Adrenal gland (tissue), 12 donors: Measurements from ENCODE around the gene GMDS. TPM values are rescaled to one million over a fixed set of nuclear protein-coding genes. Genes with fewer than 3 reads are reported as not detected.

Experiments used
- DNase-seq, 7 donors: peaks; one replicate each; pipeline ENCODE4 v3.0.0-alpha.2; 2019 to 2020
- H3K27ac ChIP-seq, 5 donors: fragments of 200-600 bp; sonication (generic) in 4 of 5; 1 replicate in 3 of 5; 2 replicates in 2 of 5; pipeline versions ENCODE4 v1.5.1 to v1.8.0; 2016 to 2020; ENCODE audit warnings: mild to moderate bottlenecking in 1 of 5
- H3K27me3 ChIP-seq: fragments of 200-600 bp; 2 replicates; pipeline ENCODE4 v1.8.0; 2021
- H3K36me3 ChIP-seq, 2 donors: fragments of 200-600 bp; replicated peaks in 1 of 2; 1 replicate in 1 of 2; 2 replicates in 1 of 2; pipeline versions ENCODE4 v1.5.1 to v1.8.0; 2018 to 2022
- H3K4me1 ChIP-seq, 2 donors: fragments of 200-600 bp; replicated peaks in 1 of 2; 1 replicate in 1 of 2; 2 replicates in 1 of 2; pipeline versions ENCODE4 v1.5.1 to v1.8.0; 2018 to 2021
- H3K4me3 ChIP-seq, 4 donors: fragments of 200-600 bp; sonication (generic) in 3 of 4; one replicate each; pipeline ENCODE4 v1.5.1; 2016 to 2018
- H3K9me3 ChIP-seq, 3 donors: fragments of 200-600 bp; sonication (generic) in 1 of 3; replicated peaks in 1 of 3; 1 replicate in 2 of 3; 2 replicates in 1 of 3; pipeline versions ENCODE4 v1.5.1 to v1.8.0; 2016 to 2021
- POLR2A ChIP-seq, 2 donors: fragments of 450-650 bp; IDR thresholded peaks; one replicate each; pipeline ENCODE4 v1.6.1; 2017; ENCODE audit warnings: antibody characterized with exemption in 2 of 2, mild to moderate bottlenecking in 2 of 2, moderate library complexity in 1 of 2
- WGBS, 4 donors: extraction: QIAGEN DNeasy Blood & Tissue Kit in 2 of 4; methylation state at CpG; one replicate each; pipeline versions ENCODE4 v1.1.5 to v1.1.7; 2013 to 2017; 5-methylcytosine and 5-hydroxymethylcytosine counted together
- intact Hi-C, 2 donors: fragments of 100-400 bp; cut with DNase I; formaldehyde crosslinking; loops; one replicate each; pipeline versions ENCODE4 v1.14.1 to v1.15.0; 2022 to 2023
- polyA plus RNA-seq, 3 donors: library from polyadenylated mRNA; stranded (reverse); fragments of 200-250 nt in 2 of 3; fragments of 350-450 nt in 1 of 3; fragmentation: Illumina TruSeq in 1 of 3; extraction: RNeasy Lipid Tissue Mini Kit (QIAGEN cat#74804) in 1 of 3; gene quantifications; one replicate each; pipeline ENCODE4 v1.2.3, GENCODE V29; 2013 to 2014
- total RNA-seq, 9 donors: library from RNA; depleted of rRNA in 4 of 9; stranded (reverse); fragments of >200 nt in 4 of 9; fragments of 120-200 nt in 1 of 9; fragmentation: NEBNext Ultra II Directional in 1 of 9; extraction: Animal tissue kit (Norgen Biotek cat#: 25700) in 1 of 9; gene quantifications; one replicate each; pipeline versions ENCODE4 v1.1.0 to v1.2.4, GENCODE V29; 2013 to 2023
- TF ChIP-seq, protein P1 (sequence below), 6 experiments: fragments of 450-650 bp in 4 of 6; fragments of 200-600 bp in 2 of 6; sonication (generic) in 1 of 6; IDR thresholded peaks; 1 replicate in 5 of 6; 2 replicates in 1 of 6; pipeline versions ENCODE4 v1.5.1 to v1.8.0; 2016 to 2021; ENCODE audit warnings: antibody characterized with exemption in 6 of 6, mild to moderate bottlenecking in 2 of 6, moderate library complexity in 1 of 6
- donor health status: healthy with polysubstance abuse.
- donor health status: Bipolar disorder and iron deficiency.
- donor health status: DM: yes; HTN: yes; CAD: no.
- donor health status: DM: no; HTN: no; CAD: no.
- donor health status: DM: no; HTN: no; CAD: no.
- donor health status: DM: yes; HTN: yes; CAD: no.

Gene GMDS
- total and polyA plus RNA-seq, 12 donors: 8.5 to 39.2 (median 15.2) TPM

DNA sequence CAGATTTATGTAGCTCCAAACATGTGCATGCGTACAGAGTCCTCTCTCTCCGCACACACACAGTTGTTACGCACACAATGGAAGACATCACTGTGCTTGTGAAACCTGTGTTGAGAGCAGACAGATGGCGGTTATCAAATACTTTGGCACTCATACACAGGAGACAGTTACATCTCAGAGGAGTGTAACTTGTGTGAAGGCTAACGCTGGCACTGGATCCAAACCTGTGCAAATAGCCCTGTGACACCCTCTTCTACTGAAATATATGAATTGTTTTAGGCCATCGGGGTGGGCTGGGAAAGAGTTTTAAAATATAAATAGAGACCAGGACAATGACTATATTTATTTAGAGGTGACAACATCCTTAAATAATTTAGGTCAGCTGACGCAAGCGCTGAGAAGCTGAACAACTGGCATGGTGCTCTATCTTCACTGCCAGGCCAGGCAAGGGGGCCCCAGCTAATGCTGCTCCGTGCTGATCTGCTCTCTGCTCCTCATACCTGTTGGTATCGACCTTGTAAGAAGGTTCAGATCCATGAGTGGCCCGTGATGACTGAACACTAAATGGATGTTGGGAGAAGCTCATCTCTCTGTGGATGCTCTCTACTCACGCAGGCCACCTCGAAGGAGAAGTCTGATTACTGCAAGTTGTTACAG is 566.2 kb downstream of the GMDS start:
- peak in 1 of 7 donors; percentile 11 for DNase-seq
- H3K36me3 ChIP-seq: no peaks in the 10 kb centered on the region
- WGBS, 4 donors: 75 to 85% (median 82%) methylated on average over 13 of the region's 13 CpGs
- H3K9me3 ChIP-seq: no peaks in the 10 kb centered on the region
- no peaks in the 10 kb centered on the region for H3K27me3 ChIP-seq
- no peak overlapping the region for H3K4me3 ChIP-seq
- intact Hi-C loops: no loop called here
- peaks cover 0 to 5% of the 10 kb centered on the region in 2 donors for H3K4me1 ChIP-seq
- no peak overlapping the region for H3K27ac ChIP-seq
- no peak for TF ChIP-seq POLR2A (IDR thresholded peaks at IDR 0.05)
- TF ChIP-seq, protein P1, sequence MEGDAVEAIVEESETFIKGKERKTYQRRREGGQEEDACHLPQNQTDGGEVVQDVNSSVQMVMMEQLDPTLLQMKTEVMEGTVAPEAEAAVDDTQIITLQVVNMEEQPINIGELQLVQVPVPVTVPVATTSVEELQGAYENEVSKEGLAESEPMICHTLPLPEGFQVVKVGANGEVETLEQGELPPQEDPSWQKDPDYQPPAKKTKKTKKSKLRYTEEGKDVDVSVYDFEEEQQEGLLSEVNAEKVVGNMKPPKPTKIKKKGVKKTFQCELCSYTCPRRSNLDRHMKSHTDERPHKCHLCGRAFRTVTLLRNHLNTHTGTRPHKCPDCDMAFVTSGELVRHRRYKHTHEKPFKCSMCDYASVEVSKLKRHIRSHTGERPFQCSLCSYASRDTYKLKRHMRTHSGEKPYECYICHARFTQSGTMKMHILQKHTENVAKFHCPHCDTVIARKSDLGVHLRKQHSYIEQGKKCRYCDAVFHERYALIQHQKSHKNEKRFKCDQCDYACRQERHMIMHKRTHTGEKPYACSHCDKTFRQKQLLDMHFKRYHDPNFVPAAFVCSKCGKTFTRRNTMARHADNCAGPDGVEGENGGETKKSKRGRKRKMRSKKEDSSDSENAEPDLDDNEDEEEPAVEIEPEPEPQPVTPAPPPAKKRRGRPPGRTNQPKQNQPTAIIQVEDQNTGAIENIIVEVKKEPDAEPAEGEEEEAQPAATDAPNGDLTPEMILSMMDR (IDR thresholded peaks at IDR 0.05): no peak

DNA sequence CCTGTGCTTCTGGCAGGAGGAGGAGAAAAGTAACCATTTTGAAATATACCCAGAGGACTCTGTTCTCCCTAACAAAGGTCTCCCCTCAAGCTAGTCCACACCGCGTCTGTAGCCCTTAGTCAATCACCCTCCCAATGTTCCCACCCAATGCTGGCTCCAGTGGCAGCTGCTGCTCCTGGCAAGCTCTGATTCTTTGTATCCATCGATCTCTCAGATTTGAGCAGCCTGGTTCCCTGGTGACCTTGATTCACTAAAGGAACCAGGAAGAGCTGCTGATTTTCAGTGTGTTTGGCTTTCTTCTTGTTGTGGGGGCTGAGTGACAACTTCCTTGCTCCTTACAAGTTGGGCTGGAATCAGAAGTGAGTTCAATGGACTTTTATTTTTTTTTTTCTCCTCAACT is 567.2 kb downstream of the GMDS start:
- DNase-seq: peak in 2 of 7 donors; percentile 13 to 25
- H3K4me3 ChIP-seq: no peak overlapping the region
- 10 to 31% (median 16%) methylated on average over 3 of the region's 3 CpGs for WGBS, 4 donors
- H3K9me3 ChIP-seq: no peaks in the 10 kb centered on the region
- TF ChIP-seq, protein P1 (IDR thresholded peaks at IDR 0.05): no peak
- TF ChIP-seq POLR2A (IDR thresholded peaks at IDR 0.05): no peak
- no peaks in the 10 kb centered on the region for H3K27me3 ChIP-seq
- no peak overlapping the region for H3K27ac ChIP-seq
- intact Hi-C loops: no loop called here
- no peaks in the 10 kb centered on the region for H3K36me3 ChIP-seq
- peaks cover 0 to 5% of the 10 kb centered on the region in 2 donors for H3K4me1 ChIP-seq

DNA sequence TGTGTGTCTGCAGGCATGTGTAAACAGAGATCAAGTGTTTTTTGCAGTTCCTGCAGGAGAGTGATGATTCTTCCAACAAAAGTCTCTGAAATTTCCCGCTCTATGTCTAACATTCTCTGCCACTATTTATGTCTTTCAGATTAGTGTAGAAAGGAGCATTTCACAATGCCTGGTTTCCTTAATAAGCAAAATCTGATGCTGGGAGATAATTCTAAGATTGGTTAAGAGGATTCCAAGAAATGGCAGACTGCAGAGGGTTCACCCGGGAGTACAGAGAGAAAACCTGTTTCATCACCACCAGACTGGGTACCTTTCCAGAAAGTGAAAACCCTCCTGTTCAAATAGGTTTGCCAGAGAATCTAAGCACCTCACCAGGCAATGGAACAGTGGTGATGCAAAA is 573.0 kb downstream of the GMDS start:
- Histone ChIP-seq H3K27ac (no peak overlapping the region), H3K27me3 (no peaks in the 10 kb centered on the region), H3K4me1 (no peaks in the 10 kb centered on the region), H3K4me3 (no peak overlapping the region), H3K36me3 (no peaks in the 10 kb centered on the region), H3K9me3 (no peaks in the 10 kb centered on the region)
- no peak for DNase-seq
- intact Hi-C loops: no loop called here
- 84 to 97% (median 91%) methylated on average over 2 of the region's 2 CpGs for WGBS, 4 donors
- TF ChIP-seq, protein P1 (IDR thresholded peaks at IDR 0.05): no peak
- no peak for TF ChIP-seq POLR2A (IDR thresholded peaks at IDR 0.05)

DNA sequence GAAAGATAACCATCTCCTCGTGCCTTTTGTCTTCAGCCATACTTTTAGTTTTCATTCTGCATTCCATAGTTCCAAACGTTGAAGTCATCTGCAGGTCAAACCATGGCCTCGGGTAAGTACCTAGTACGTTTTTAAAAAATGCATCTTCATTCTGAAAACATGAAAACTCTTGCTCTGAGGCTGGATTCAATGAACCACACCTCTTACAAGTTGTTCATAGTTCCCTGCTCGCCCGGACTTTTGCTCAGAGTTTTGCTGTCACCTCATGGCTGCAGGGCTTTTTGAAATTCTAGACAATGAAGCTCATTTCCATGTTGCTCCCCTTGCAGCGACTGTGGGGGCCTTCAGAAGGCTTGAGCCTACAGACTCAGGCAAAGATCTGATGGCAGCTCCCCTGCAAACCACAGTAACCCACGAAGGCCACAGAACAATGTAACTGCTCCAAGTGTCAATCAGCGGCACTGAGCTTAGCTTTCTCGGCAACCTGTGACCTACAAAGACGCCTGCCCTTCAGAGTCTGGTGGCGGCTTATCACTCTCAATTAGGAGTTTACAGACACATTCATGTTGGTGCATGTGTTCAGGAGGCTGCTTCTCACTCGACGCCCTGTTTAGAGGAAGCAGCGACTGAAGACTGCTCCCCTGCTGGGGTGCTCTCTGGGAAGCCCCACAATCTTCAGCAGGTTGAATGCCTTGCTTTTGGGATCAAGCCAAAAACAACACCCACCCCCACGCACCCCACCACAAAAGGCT is 574.5 kb downstream of the GMDS start:
- Histone ChIP-seq H3K27me3 (no peaks in the 10 kb centered on the region), H3K36me3 (no peaks in the 10 kb centered on the region), H3K9me3 (no peaks in the 10 kb centered on the region), H3K4me3 (no peak overlapping the region), H3K4me1 (no peaks in the 10 kb centered on the region), H3K27ac (no peak overlapping the region)
- 83 to 85% (median 84%) methylated on average over 16 of the region's 16 CpGs for WGBS, 4 donors
- intact Hi-C loops: no loop called here
- no peak for TF ChIP-seq POLR2A (IDR thresholded peaks at IDR 0.05)
- DNase-seq: no peak
